ENCODE results near the gene FAM89B. TPM values are rescaled to one million over a fixed set of nuclear protein-coding genes. Genes with fewer than 3 reads are reported as not detected.
A peak's percentile ranks its signal among the peaks of the same experiment; 100 is the strongest.
"Not testable (repeated sequence)": the region's sequence is repeated elsewhere in the genome, so short reads cannot be mapped to it uniquely, and the experiment has no call there.

FAM89B gene
- polyA plus RNA-seq, 1 donor from 2014 or later = 49.0 TPM

DNA sequence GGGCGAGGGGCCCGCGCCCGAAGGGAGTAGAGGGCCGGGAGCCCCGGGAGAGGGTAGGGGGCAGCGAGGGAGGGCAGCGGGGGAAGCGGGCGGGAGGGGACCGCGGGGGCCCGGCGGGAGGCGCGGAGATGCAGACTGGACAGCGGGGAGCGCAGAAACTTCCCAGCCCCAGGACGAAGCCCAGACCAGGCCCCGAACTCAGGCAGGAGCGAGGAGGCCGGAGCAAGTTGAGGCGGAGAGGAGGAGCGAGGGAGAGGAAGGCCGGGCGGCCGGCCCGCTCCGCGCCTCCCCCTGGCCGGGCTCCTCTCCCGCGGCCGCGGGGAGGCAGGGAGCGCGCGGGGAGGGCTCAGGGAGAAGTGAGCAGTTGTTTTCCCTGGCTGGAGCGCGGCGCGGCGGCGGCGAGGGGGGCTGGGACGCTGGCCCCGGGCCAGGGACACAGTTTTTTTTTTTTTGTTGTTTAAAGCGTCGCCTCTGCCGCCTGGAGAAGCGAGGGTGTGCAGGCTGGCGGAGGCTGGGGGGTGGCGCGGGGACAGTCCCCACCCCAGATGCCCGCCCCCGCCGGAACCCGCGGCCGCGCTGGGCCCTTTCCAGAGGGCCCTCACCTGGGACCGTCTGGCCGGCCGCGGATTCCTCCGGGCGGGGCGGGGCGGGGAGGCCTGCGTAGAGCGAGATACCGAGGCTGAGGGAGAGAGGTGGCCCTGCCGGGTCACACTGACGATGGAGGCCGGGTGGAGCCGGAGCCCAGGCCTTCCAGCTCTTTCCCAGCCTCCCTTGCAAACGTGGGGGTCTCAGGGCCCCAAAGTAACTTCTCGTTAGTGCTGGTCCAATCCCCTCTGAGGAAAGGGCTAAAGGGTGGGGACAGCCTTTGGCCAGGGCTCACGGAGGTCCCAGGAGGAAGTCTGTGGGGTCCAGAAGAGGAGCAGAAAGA, 14.1 kb upstream of the FAM89B start, which contains the start of gene LTBP3:
LTBP3 (minus strand) TSS at position 358 of the 928 bp plus-strand sequence. CDS start 400 bp downstream, outside the sequence.
- Mint-ChIP-seq H3K27ac (peak within 1 kb of the TSS in 2 of 3 donors; percentile 31 to 96), H3K4me3 (peak within 1 kb of the TSS; percentile 76 to 81 (median 79)), H3K27me3 (no peaks in the 10 kb centered on the region), H3K36me3 (no peaks in the 10 kb centered on the region), H3K4me1 (peaks cover 0 to 17% (median 8%) of the 10 kb centered on the region in 3 donors), H3K9me3 (no peaks in the 10 kb centered on the region)

DNA sequence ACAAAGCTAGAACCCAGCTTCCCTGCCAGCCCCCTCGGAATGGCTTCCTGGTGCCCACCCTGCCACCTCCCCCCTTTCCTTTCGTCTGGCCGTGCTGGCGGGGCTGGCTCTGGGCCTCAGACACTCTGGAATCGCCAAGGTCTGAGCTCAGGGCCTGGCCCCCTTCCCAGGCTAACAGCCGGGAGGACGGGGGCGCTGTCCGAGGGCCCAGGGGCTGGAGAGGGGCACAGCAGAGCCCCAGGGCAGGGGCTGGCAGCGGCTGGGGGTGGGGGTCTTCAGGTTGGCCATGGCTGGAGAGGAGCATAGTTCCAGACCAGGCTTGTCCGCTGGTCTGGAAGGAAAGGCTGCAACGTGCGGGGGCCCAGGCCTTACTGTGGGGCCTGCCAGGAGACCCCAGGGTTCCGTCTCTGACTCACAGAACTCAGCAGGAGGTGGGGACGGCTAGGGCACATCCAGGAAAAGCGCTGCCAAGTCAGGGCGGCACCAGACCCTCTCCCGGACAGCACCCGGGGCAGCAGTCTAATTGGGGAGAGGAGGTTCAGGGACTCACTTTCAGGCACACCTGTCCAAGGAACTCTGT, 13.3 kb upstream of the FAM89B start:
- H3K4me3 Mint-ChIP-seq = peak overlapping the region in 3 of 4 donors; percentile 70 to 81 (median 72)
- peak overlapping the region in 1 of 3 donors; percentile 57 for H3K27ac Mint-ChIP-seq
- H3K9me3 Mint-ChIP-seq = no peaks in the 10 kb centered on the region
- H3K4me1 Mint-ChIP-seq = peaks cover 0 to 17% (median 8%) of the 10 kb centered on the region in 3 donors
- no peaks in the 10 kb centered on the region for H3K27me3 Mint-ChIP-seq
- no peaks in the 10 kb centered on the region for H3K36me3 Mint-ChIP-seq

DNA sequence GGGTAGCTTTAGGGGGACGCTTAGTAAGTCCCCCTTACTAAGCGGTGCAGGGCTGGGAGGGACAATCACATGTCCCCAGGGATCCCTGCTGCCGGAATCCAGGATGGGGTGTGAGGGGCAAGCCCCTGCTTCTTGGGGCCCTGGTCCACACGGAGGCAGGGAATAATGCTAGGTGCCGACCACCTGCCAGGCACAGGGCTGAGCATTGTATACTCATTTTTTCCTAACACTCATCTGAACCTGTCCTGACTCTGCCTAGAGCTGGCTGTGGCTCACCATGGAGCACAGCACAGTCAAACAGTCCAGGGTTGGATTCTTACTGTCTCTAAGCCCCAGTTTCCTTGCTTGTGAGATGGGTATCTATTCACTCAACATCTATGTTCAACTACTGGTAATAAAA, 12.8 kb upstream of the FAM89B start:
- peak overlapping the region in 1 of 4 donors; percentile 72 for H3K4me3 Mint-ChIP-seq
- H3K27ac Mint-ChIP-seq = peak overlapping the region in 1 of 3 donors; percentile 57
- no peaks in the 10 kb centered on the region for H3K27me3 Mint-ChIP-seq
- H3K36me3 Mint-ChIP-seq = no peaks in the 10 kb centered on the region
- H3K4me1 Mint-ChIP-seq = peaks cover 0 to 14% (median 7%) of the 10 kb centered on the region in 3 donors
- H3K9me3 Mint-ChIP-seq = no peaks in the 10 kb centered on the region

DNA sequence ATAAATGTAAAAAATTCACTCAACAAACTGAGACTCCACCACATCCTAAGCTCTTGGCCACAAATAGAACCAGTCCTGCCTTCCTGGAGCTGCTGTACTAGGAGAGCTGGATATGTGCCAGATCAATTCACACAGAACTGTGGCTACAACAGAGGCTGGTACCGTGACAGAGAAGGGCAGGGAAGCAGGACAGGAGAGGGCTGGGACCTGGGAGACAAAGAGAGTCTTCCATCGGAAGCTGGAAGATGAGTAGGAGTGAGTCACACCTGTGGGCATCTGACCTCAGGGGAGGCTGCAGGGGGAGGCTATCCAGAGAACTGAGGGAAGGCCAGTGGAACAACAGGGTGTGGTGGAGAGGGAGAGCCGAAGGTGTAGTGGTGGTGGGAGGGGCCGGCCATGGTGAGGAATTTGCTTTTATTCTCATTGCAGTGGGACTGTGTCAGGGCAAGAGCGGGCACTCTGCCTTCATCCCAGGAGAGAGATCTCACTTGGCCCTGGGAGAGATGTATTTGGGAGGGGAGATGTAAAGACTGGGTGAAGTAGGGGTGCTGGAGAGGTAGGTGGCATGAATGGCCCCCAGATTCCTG, 12.3 kb upstream of the FAM89B start:
- H3K27ac Mint-ChIP-seq = peak overlapping the region in 1 of 3 donors; percentile 57
- H3K9me3 Mint-ChIP-seq = no peaks in the 10 kb centered on the region
- no peaks in the 10 kb centered on the region for H3K27me3 Mint-ChIP-seq
- H3K4me1 Mint-ChIP-seq = peaks cover 0 to 11% (median 4%) of the 10 kb centered on the region in 3 donors
- H3K36me3 Mint-ChIP-seq = no peaks in the 10 kb centered on the region
- peak overlapping the region in 1 of 4 donors; percentile 55 for H3K4me3 Mint-ChIP-seq

DNA sequence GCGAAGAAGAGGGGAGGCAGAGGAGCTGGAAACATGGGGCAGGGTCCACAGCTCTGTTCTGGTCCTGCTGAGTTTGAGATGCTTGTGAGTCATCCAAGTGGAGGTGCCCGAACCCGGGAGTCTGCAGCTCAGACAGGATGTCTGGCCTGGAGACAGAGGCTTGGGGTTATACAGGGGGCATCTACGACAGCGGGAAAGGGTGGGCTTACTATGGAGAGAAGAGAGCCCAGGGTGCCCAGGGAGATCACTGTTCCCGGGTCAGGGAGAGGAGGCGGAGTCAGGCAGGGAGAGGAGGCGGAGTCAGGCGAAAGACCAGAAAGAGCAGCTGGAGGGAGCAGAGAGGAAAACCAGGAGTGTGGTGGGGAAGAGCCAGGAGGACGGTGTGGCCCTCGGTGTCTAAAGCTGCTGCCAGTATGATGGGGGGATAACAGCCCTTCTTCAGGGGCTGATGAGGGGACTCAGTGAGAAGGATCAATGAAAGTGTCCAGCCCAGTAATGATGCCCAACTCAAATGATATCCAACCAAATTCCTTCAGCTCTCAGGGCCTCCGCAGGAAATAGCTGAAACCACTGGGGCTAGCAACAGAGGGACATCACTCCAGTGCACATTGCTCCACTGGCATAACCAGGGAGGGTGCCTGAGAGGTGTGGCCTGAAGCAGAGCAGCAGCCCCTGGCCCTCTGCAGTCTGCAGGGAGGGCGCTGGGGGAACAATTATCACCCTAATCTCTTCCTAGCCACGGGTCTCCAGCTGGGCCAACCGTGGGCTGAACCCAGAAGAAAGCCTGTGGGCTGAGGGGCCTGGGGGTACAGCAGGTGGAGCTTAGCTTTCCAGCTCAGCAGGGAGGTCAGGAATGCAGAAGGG, 11.6 kb upstream of the FAM89B start:
- H3K9me3 Mint-ChIP-seq = no peaks in the 10 kb centered on the region
- H3K4me1 Mint-ChIP-seq = peaks cover 3 to 17% (median 4%) of the 10 kb centered on the region in 3 donors
- peak overlapping the region in 2 of 4 donors; percentile 41 to 55 for H3K4me3 Mint-ChIP-seq

DNA sequence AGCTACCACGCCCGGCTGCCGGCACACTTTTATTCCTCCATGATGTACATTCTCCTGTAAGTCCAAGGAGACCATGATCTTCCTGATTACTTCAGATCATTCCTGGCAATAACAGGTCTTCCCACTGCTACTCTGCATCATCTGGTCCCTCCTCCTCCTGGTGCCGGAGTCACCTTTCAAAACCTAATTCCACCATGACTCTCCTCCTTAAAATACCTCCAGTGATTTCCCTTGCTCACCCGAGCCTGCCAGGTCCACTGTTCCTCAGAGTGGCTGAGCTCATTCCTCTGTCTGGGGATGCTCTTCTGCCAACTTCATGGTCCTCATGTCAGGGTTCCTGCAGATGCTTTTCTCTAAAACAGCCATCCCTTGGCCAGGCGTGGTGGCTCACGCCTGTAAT, 10.3 kb upstream of the FAM89B start:
- Mint-ChIP-seq H3K4me1 (peaks cover 4 to 18% (median 7%) of the 10 kb centered on the region in 3 donors), H3K36me3 (no peaks in the 10 kb centered on the region), H3K4me3 (no peak overlapping the region), H3K27ac (peak overlapping the region in 2 of 3 donors; percentile 59 to 64), H3K9me3 (no peaks in the 10 kb centered on the region), H3K27me3 (no peaks in the 10 kb centered on the region)

More for the DNA sequence above, 11.6 kb upstream of the FAM89B start:
- Mint-ChIP-seq H3K27me3 (no peaks in the 10 kb centered on the region), H3K27ac (peak overlapping the region in 1 of 3 donors; percentile 64), H3K36me3 (no peaks in the 10 kb centered on the region)

DNA sequence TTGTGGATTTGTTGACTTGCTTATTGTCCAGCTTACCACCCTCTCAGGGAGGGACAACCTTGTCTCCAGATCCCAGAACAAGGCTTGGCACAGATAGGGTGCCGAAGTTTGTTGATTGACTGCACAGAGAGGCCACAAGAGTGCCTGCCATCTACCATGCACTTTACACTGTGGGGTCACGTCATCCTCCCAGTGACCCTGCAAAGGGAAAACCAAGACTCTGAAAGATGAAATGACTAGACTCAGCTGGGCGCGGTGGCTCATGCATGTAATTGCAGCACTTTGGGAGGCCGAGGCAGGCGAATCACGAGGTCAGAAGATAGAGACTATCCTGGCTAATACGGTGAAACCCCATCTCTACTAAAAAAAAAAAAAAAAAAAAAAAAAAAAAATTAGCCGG, 9.6 kb upstream of the FAM89B start:
- peak overlapping the region in 1 of 4 donors; percentile 61 for H3K4me3 Mint-ChIP-seq
- no peaks in the 10 kb centered on the region for H3K27me3 Mint-ChIP-seq
- H3K27ac Mint-ChIP-seq = peak overlapping the region in 1 of 3 donors; percentile 39
- H3K9me3 Mint-ChIP-seq = no peaks in the 10 kb centered on the region
- peaks cover 4 to 17% (median 7%) of the 10 kb centered on the region in 3 donors for H3K4me1 Mint-ChIP-seq
- no peaks in the 10 kb centered on the region for H3K36me3 Mint-ChIP-seq

DNA sequence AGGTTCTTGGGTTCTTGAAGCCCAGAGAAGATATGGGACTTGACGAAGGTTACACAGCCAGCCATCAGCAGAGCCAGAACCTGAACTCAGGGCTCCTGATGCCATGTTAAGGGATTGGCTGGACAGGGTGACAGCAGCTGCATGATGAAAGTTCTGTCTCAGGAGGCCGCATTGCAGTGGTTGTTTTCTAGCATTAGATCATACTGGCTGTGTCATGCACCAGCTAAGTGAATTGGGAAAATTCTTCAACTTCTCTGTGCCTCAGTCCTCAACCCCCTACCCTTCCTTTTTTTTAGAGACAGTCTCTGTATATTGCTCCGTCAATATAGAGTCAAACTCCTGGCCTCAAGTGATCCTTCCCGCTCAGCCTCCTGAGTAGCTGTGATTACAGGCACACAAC, 8.7 kb upstream of the FAM89B start:
- H3K9me3 Mint-ChIP-seq = no peaks in the 10 kb centered on the region
- H3K27me3 Mint-ChIP-seq = no peaks in the 10 kb centered on the region
- H3K27ac Mint-ChIP-seq = peak overlapping the region in 2 of 3 donors; percentile 39 to 74
- H3K36me3 Mint-ChIP-seq = no peaks in the 10 kb centered on the region
- peaks cover 7 to 22% (median 9%) of the 10 kb centered on the region in 3 donors for H3K4me1 Mint-ChIP-seq
- H3K4me3 Mint-ChIP-seq = peak overlapping the region in 1 of 4 donors; percentile 61

DNA sequence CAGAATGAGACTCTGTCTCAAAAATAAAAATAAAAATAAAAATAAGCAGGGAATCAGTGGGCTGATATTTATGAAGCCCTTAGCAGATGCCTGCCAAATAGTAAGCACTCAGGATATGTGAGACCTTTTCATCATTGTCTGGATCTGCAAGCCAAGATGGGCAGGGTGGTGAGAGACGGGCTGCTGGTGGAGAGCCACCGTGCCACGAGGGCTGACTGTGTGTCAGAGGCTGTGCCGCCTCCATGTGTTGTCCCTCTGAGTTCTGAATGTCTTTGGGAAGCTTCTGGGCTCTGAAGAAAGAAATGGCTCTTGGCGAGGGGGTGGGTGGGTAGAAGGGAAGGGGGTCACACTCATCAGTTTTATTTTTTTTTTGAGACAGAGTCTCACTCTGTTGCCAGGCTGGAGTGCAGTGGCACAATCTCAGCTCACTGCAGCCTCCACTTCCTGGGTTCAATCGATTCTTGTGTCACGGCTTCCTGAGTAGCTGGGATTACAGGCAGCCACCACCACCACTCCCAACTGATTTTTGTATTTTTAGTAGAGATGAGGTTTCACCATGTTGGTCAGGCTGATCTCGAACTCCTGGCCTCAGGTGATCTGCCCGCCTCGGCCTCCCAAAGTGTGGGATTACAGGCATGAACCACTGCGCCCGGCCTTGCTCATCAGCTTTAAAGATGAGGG, 7.3 kb upstream of the FAM89B start:
- H3K27me3 Mint-ChIP-seq, H3K36me3 Mint-ChIP-seq, H3K9me3 Mint-ChIP-seq: not testable (repeated sequence)
- peak overlapping the region in 1 of 4 donors; percentile 73 for H3K4me3 Mint-ChIP-seq
- H3K27ac Mint-ChIP-seq = peak overlapping the region; percentile 58 to 84 (median 81)
- peaks cover 18 to 27% (median 21%) of the 10 kb centered on the region in 3 donors for H3K4me1 Mint-ChIP-seq

DNA sequence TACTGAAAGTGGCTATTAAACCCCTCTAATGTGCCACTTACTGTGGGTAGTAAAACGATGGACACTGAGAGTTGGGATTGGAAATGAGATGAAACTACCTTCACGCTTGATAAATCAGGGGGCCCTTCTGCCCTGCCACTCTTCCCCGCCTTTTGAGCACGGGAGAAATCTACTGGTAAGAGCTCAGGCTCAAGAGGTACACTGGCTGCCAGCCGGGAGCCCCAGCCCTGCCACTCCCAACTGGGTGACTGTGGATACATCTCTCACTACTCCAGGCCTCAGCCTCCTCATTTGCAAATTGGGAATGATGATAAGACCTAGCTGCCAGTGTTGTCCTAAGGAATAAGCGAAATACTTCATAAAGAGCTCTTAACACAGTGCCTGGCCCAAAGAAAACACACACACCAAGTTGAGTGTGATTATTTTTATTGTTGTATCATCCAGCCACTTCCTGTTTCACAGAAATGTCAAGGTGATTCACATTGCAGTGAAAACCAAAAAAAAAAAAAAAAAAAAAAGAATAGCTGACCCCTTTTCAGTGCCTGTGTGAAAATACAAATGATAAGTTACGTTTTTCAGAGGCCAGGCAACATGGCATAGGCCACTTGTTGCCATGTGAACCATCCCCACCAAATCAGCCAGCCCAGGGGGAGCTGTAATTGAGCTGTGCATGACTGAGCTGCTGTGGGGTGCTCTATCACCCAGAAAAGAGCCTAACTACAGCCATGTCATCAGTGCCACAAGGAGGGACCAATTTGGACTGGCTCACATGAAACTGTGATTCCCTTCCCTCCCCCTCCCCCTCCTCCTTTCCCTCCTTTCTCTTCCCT, 6.5 kb upstream of the FAM89B start:
- peaks cover 20 to 29% (median 26%) of the 10 kb centered on the region in 3 donors for H3K4me1 Mint-ChIP-seq
- H3K9me3 Mint-ChIP-seq = no peaks in the 10 kb centered on the region
- peak overlapping the region; percentile 74 to 84 (median 81) for H3K27ac Mint-ChIP-seq
- H3K27me3 Mint-ChIP-seq = no peaks in the 10 kb centered on the region
- H3K36me3 Mint-ChIP-seq = no peaks in the 10 kb centered on the region
- peak overlapping the region in 3 of 4 donors; percentile 34 to 68 (median 45) for H3K4me3 Mint-ChIP-seq

DNA sequence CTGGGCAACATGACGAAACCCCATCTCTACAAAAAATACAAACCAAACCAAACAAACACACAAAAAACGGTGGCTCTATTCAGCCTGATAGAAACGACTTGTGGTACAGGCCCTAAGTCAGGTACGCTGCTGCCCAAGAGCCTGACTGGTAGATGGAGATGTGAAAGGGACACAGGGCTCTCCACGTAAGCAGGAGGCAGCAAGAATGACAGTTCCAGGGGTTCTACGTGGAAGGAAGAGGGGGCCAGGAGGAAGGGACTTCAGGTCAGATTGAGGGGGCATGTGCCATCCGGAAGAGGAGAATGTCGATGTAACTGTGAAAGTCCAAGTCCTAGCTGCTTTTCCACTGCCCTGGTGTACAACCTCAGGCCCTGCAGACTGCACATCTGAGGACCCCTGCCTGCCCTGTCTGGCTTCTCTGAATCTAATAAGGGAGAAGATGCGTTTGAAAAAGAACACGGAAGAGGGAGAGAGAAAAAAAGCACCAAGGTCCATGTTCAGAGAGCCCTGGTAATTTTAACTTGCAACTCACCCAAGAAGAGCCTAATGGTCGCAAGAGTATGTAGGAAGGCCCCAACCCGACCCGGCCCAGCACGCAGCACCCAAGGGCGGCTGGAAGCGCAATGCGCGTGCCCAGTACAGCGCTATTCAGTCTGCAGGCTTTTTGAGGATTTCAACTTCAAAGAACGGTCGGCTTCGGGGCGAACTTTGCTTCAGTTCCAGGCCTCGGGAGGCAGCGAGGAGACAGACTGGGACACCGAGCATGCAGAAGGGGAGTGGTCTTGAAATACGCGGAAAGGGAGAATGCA, 3.0 kb upstream of the FAM89B start:
- Mint-ChIP-seq H3K4me3 (peak overlapping the region; percentile 97 to 100 (median 99)), H3K9me3 (no peaks in the 10 kb centered on the region)

More for the DNA sequence above, 3.0 kb upstream of the FAM89B start:
- Mint-ChIP-seq H3K27ac (peak overlapping the region; percentile 99 to 100 (median 99)), H3K36me3 (no peaks in the 10 kb centered on the region), H3K27me3 (peaks cover 2% of the 10 kb centered on the region), H3K4me1 (peaks cover 26 to 41% (median 41%) of the 10 kb centered on the region in 3 donors)

Measured in IgD-negative memory B cell (primary cell).